HG03095 (cell line): ENCODE measurements around the gene NLRC3.

ENCODE experiments used
- ATAC-seq: cut with Tn5 transposase; IDR thresholded peaks from one replicate; pipeline ENCODE4 v1.9.1; 2021; ENCODE audit warnings: moderate library complexity; ENCODE audit not compliant: unreplicated experiment

NLRC3 gene

DNA sequence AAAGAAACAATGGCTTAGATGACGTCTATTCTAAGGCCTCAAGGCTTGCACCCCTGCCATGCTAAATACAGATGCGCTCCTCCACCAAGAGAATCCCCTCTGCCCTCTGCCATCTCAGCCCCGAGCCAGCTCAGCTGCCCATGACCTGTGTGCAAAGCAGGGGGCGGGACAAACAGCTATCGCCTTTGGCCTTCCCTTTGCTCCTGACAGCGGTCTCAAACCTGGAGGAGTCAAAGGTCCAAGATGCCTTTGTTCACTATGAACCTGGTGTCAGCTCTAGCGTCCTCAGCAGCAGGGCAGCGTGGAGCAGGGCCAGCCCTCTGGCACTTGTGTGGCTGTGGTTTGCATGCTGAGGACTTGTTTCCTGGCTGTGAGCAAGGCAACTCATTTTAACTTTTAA, 21.9 kb upstream of the NLRC3 start:
- ATAC-seq, result no peak

DNA sequence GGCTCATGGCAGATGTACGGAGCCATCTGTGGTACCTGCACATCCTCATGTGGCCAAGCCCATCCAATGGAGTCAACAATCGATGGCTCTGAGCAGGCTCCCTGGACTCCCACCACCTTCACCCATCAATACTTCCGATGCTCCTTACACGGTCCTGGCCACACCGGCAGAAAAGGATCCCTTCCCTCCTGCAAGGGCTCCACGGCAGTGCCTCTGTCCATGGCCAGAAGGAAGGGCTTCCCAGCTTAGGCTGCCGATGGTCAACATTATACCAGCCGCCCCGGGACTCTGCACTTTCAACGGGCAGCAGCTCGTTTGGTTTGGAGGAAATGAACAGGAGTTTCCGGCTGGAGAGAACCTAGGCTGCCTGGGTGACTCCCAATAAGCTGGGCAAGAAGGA, 21.0 kb upstream of the NLRC3 start:
- no peak for ATAC-seq

DNA sequence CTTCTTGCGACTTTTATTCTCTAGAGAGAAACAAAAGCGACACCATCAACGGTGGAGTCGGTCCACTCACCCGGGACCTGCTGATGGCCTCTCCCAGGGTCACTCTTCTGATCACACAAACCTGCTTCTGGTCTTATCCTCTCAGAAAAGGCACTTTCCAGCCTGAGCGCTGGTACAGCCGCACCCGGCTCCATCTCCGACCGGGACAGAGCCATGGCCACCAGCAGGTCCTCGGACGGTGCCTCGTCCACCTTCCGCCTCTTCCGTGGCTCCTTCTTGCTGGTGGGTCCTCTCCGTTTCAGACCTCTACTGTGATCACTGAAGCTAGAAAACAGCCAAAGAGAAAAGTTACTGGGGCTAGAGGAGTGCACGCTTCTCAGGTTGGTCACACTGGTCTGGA, 20.5 kb upstream of the NLRC3 start:
- ATAC-seq, result no peak

DNA sequence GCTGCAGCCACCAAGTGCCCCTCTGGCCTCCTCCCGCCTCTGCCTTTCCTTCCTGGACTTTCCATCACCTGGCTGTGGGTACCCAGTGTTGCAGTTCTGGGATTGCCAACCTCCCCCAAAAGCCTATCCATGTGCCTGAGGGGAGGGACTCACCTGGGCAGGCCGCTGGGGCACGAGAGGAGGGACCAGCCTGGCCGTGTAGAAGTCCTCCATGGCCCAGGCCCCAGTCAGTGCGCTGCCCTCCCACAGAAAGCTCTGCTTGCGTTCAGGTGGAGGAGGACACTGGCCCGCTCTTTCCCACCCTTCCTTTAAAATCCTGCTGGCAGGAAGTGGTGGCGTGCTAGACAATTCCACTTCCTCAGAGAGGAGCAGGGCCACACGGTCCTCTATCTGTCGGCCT, 20.0 kb upstream of the NLRC3 start:
- no peak for ATAC-seq

DNA sequence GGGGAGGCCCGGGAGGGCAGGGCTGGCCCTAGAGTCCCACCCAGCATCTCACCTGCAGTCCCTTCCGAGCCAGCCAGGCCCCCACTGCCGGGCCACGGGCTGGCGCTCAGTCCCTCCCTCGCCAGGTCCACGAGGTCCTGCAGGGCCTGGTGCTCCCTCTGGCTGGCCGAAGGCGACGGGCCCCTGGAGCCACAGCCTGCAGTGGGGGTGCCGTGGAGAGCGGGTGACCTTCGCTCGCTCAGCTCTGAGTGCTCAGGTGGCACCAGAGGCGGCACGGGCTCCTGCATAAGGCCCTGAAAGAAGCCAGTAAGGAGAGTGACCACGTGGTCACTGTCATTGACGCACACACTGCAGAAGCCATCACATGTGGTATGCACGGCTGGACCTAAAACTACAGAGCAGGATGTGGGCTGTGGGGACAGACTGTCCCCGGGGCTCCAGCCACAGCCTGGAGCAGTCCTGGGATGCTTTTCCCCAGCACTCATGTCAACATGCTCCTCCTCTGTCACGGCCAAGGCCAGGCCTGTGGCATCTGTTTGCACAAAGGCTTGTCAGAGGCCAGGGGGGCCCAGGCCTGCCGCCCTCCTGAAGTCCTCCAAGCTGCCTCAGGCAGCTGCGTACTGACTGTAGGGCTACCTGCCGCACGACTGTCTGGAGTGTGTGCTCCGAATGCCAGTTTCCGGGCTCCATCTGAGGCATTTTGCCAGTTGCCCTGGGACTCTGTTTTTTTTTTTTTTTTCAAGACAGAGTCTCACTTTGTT, 19.1 kb upstream of the NLRC3 start:
- ATAC-seq, result no peak

DNA sequence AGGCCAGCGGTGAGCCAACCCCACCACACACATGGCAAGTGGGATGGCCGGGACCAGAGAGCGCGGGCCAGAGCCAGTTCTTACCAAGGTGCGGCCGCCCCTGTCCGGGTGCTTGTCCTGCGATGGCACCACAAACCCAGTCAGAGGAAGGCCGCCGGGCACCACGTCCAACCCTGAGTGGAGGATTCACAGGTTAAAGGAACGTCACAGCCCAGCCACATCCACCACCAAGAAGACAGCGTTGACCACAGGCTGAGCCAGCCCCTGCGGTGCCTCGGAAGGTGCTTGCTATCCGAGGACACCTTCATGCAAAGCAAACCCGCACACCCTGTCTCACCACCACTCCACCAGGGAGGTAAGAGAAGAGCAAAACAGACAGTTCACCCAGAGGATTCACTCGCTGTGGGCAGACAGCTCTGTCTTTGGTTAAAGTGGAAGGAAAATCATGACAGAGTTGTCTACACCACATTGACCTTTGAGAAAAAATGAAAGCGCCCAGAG, 18.4 kb upstream of the NLRC3 start:
- ATAC-seq, result no peak

DNA sequence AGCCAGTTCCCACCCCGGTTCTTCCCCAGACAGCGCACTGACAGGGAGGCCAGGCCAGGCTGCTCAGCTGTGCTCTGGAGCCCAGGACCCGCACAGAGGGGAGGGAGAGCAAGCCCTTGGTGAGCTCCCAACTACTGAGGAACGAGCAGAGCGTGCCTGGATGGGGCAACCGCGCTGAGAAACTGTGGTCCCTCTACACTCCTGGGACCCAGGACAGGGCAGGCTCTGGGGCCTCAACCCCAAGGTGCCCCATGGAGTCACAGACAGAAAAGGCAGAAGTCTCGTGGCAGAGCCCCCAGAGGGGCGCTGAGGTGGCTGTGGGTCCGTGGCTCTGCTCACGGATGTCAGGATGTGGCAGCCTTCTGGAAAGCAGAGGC, 17.9 kb upstream of the NLRC3 start:
- no peak for ATAC-seq

DNA sequence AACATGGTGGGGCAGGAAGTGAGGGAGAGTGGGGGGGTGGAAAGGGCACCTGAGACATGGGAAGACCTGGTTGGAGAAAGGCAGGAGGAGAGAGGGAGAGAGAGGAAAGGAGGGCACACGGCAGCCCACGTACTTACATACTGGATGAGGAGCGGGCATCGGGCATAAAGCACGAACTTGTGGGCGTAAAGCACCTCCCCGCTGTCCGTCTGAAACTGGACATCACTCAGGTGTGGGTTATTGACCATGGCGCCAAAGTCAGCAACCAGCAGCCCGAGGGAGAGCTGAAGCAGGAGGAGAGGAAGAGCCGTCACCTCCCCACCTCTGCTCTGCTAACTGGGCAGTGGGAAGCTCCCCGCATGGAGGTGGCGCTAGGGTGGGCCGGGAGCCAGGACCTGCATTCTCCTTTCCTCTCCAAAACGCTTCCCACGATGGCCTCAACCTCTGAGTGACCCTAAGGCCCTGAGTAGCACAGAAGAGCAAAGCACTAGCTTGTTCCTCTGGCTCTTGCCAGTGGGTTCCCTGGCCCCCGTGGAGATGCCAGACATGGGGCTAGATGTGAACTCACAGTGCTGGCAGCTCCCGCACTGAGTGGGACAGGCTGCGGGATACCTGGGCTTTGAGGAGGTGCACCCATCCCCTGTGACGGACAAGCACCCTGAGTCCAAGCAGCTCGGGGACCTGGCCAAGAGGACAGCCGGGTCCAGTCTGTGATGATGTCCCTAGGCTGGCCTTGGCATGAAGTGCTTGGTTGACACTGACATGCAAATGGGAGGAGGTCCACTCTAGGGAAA, 17.3 kb upstream of the NLRC3 start:
- ATAC-seq, result no peak

DNA sequence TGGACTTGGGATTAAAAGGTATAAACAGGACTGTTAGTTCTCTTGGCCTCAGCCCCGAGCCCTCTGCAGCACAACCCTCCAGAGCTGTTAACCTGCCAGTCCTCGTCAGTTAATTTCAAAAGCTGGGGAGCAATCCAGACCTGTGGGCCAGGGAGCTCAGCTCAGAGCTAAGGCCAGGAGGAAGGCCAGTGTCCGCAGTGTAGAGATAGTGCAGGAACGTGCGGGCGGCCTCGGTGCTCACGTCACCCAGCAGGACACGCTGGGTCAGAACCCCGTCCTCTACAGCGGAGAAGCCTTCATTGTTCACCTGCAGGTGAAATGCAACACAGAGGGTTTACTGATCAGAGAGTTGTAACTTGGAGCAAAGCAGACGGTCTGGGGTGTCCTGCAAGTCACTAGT, 15.4 kb upstream of the NLRC3 start:
- no peak for ATAC-seq

DNA sequence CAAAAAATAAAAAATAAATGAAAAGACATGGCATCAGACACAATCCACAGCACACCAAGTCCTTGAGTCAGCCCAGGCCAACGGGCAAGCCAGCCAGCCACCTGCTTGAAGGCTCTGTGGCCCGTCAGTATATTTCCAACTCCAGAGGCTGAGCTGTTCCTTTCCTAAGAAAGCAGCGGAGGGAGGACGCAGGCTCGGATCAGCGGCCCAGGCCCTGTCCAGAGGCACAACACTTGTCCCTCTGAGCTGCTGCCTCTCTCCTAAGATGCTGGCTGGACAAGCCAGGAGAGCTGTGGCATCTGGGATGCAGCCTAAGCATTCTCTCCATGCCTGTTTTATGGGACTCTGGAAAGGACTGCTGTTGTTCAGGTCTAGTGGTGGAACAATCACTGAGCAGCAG, 14.8 kb upstream of the NLRC3 start:
- no peak for ATAC-seq

DNA sequence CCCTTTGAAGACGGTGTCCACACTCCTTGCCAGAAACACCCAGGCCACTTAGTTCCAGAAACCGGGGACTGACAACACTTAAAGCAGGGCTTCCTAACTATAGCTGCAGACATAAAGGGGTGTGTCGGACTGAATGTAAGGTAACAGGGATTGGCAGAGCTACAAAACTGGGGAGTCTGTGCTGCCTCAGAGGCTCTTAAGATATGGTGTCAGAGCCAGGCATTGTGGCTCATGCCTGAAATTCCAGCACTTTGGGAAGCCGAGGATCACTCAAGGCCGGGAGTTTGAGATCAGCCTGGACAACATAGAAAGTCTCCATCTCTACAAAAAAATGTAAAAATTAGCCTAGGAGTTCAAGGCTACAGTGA, 14.2 kb upstream of the NLRC3 start:
- ATAC-seq, result no peak

DNA sequence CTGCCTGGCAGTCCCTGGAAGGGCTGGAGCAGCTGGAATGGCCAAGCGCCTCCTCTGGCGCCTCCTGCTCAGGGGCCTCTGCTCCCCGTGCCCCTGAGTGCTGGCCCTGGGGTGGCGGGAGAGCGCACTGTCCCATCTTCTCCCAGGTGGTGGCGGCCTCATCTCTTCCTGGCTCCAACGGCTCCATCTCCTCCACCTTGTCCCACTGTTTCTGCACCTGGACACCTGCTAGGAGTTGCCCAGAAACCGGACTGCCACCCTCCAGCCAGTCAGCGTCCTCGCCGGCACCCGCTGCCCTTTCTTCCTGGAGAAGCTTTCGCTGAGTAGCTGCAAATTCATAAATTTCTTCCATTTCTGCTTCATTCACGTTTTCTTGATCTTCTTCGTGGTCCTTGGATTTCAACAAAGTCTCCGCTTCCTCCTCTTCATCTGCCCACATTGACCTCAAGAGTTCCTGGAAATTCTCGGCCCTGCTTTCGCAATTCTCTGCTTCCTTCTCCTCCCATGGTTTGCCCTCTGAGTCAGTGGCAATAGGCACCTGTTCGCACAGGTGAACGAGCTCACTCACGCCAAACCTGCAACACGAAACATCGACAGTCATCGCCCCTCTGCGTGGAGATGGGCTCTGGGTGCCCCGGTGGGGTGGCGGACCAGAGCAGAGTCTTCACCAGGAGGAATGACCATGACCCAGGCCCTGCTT, 13.7 kb upstream of the NLRC3 start:
- ATAC-seq, result no peak

DNA sequence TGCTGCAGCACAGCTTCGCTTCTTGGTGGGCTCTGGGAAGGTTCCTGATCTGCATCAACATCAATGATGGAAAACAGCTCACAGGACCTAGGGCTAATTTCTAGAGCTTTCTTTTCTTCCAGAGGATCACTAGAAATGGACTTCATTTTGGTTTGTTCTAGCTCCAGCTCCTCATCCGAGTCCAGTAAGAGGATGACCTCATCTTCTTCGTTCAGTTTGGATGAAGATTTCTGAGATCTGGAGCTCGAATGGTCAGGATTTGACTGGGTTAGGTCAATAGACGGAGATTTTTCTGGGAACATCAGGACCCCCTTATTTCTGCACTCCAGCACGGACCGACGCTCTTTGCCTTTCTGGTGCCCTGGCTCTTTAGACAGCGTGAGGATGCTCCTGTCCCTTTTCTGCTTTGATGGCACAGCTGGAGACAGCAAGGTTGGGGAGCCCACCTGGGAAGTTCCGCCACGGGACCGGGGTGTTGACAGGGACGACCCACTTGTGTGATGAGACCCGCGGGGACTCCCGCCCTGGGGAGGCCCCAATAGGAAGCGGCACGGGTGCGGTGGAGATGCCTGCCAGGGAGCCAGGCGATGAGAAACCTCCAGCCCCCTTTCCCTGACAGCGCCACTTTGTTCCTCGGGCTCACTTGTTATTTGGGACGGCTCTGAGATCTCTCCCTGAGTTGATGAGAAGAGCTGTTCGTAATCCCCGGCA, 12.9 kb upstream of the NLRC3 start:
- no peak for ATAC-seq

DNA sequence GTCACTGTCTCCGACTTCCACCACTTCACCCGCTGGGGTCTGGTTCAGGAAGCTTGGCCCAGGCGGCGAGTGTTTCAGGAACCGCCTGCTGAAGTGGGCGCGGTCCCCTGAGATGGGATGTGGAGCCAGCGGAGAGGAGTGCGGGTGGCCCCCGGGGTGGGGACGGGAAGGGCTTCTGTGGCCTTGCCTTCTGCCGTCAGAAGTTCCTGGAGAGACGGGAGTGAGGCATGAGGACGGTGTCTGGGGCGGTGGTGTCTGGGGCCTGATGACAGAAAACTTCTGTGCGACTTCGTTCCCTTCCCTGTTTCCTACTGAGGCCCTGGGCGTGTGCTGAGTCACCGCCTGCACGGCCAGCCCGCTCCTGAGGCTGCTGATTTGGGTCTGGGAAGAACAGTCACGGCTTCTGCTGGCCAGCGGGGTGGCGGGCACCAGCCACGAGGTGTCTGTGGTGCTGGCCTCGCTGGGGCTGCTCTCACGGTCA, 12.3 kb upstream of the NLRC3 start:
- ATAC-seq, result no peak

DNA sequence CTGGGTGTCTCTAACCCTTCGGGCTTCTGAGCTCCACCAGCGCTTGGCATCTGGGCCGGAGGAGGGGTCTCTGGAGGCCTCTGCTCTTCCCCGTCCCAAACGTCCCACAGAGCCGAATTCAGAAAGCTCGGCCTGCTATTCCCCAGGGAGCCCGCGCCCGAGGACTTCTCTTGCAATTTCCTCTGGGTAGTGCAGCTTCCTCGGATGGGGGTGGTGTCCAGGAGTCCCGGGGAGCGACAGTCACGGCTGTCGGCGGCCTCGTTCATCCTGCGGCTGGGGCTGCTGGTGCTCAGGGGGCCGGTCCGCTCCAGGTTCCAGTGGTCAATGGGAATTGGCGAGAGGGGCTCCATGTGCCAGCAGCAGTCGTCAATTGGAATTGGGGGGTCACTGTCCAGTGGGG, 11.8 kb upstream of the NLRC3 start:
- no peak for ATAC-seq

DNA sequence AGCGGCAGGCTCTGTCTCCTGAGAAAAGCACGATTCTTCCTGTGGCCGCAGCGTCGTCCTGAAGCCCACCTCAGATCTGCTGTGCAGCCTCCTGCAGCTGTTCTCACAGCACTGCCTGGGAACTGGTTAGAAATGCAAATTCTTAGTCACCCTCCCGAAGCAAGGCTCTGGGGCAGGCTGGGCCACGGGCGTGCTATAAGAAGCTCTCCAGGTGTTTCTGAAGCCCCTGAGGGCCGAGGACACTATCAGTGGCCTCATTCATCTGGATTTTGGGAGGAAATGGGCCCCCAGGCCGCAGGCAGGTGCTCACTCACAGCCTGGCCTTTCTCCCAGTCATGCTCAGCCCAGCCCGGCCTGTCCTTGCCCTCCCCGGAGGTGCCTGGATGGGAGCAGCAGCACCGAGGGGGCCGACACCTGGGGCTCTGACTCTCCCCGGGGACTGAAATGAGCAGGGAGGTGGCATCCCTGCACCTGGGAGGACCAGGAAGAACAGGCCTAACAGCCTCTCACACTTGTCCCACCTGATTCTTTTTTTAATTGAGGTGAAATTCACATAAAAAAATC, 10.4 kb upstream of the NLRC3 start:
- ATAC-seq, result no peak

DNA sequence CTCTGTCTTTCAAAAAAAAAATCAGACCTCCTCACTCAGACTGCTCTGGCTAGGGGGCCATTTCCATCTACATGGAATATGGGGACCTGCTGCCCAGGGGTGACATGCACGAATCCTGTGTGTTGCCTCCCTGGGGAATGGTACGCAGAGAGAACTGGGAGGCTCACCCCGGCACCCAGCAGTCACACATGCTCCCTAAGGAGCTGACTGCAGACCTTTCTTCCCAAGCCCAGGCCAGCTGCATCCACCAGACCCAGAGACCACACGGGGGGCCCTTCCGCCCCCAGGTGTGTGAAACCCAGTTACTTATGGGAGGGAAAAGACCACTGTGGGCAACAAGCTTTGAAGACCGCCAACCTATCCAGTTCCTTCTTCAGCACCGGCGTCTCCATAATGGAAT, 7.2 kb upstream of the NLRC3 start:
- ATAC-seq, result no peak

DNA sequence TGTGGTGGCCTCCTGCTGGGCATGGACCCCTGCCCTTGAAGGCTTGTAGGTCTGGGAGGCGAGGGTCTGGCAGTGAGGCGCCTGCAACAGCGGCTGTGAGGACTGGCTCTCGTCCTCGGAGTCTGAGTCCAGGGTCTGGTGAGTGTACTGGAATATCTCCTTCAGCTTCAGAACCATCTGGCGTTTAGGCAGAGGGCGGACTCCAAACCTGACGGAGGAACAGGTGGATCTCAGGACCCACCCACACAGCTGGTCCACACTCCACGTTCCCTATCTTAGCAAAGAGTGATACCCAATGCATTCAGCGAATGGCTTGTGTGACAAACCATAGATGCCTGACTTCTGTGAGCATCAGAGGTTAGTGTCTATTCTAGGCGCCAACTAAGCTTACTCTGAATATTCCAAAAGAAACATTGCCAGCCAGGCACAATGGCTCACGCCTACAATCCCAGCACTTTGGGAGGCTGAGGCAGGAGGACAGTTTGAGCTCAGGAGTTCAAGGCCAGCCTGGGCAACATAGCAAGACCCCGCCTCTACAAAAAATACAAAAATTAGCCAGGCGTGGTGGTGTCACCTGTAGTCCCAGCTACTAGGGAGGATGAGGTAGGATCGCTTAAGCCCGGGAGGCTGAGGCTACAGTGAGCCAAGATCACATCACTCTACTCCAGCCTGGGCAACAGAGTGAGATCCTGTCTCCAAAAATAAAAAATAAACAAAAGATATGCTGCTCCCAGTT, 6.3 kb upstream of the NLRC3 start:
- ATAC-seq, result no peak

DNA sequence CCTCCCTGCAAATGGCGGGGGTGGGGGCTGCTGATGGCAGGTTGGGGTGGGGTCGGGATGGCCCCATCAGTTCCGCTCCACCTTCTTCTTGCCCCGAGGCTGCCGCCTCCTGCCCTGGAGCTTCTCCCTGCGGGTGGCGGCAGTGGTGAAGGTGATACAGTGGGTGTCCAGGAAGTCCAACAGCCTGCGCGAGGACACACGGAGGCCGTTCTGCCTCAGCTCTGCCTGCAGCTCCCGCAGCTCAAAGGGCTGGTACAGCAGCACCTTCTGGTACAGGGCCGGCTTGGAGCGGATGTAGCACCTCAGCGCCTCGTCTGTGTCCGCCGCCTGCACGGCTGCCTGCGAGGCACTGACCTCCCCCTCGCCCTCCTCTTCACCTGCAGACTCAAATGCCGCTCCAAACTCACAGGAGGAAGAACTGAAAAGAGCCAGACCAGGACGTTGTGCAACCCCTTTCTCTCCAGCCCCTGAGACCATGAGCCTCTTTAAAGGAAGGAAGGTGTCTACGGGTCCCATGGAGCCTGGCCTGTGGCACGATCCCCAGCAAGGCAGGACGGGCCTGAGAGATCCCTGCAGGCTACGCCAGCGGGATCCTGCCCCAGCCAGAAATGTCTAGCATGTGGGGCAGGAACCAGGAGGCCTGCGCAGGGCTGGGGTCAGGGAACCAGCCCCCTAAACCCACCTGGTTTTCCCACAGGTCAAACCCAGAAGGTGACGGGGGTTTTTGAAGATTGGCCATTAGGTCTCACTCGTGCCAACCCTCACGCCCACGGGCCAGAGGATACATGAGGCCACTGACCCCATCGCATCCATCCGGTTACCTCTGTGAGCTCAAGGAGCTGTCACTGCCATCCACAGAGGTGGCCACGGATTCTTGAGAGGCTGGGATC, 5.3 kb upstream of the NLRC3 start:
- ATAC-seq, result no peak
